Activated naive CD8-positive, alpha-beta T cell treated with anti-CD3 and anti-CD28 coated beads for 36 hours (primary cell): Measurements from ENCODE around the gene PKIG. TPM values are rescaled to one million over a fixed set of nuclear protein-coding genes. Genes with fewer than 3 reads are reported as not detected.

Experiments used
- DNase-seq: peaks from one replicate; pipeline ENCODE4 v3.0.0; 2021
- H3K27ac Mint-ChIP-seq: one replicate; pipeline ENCODE4 v1.8.0; 2022; ENCODE audit warnings: mild to moderate bottlenecking, moderate library complexity, mixed read lengths
- H3K27me3 Mint-ChIP-seq: one replicate; pipeline ENCODE4 v1.8.0; 2022; ENCODE audit warnings: mild to moderate bottlenecking, mixed read lengths
- H3K36me3 Mint-ChIP-seq: one replicate; pipeline ENCODE4 v1.8.0; 2021; ENCODE audit warnings: mild to moderate bottlenecking, mixed read lengths
- H3K4me1 Mint-ChIP-seq: one replicate; pipeline ENCODE4 v1.8.0; 2021; ENCODE audit warnings: mixed read lengths
- H3K4me3 Mint-ChIP-seq: one replicate; pipeline ENCODE4 v1.8.0; 2022; ENCODE audit warnings: mild to moderate bottlenecking, moderate library complexity, mixed read lengths
- H3K9me3 Mint-ChIP-seq: one replicate; pipeline ENCODE4 v1.8.0; 2022; ENCODE audit warnings: mixed read lengths
- total RNA-seq, 2 experiments: library from RNA; stranded (reverse); gene quantifications; one replicate each; pipeline ENCODE4 v1.2.3, GENCODE V29; 2021

The PKIG gene
- total RNA-seq, 2 experiments from 2014 or later, result 8.8 to 9.2 TPM

DNA sequence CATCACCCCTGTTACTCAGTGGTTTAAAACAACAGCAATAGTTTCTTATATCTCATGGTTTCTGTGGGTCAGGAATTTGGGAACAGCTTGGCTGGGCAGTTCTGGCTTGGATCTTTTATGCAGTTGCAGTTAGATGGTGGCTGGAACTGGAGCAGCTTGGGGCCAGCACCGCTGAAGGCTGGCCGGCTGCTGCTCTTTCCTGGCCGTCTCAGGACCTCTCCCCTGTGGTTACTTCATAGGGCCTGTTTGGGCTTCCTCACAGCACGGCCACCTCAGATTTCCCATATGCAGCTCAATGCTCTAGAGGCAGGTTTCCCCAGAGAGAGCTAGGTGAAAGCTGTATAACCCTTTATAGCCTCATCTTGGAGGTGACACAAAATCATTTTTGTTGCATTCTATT, 15.6 kb downstream of the PKIG start:
- no peaks in the 10 kb centered on the region for H3K36me3 Mint-ChIP-seq
- H3K27ac Mint-ChIP-seq, result peak overlapping the region; percentile 89
- no peaks in the 10 kb centered on the region for H3K27me3 Mint-ChIP-seq
- H3K4me1 Mint-ChIP-seq, result peaks cover 36% of the 10 kb centered on the region
- no peak for DNase-seq
- H3K4me3 Mint-ChIP-seq, result peak overlapping the region; percentile 78
- H3K9me3 Mint-ChIP-seq, result no peaks in the 10 kb centered on the region

DNA sequence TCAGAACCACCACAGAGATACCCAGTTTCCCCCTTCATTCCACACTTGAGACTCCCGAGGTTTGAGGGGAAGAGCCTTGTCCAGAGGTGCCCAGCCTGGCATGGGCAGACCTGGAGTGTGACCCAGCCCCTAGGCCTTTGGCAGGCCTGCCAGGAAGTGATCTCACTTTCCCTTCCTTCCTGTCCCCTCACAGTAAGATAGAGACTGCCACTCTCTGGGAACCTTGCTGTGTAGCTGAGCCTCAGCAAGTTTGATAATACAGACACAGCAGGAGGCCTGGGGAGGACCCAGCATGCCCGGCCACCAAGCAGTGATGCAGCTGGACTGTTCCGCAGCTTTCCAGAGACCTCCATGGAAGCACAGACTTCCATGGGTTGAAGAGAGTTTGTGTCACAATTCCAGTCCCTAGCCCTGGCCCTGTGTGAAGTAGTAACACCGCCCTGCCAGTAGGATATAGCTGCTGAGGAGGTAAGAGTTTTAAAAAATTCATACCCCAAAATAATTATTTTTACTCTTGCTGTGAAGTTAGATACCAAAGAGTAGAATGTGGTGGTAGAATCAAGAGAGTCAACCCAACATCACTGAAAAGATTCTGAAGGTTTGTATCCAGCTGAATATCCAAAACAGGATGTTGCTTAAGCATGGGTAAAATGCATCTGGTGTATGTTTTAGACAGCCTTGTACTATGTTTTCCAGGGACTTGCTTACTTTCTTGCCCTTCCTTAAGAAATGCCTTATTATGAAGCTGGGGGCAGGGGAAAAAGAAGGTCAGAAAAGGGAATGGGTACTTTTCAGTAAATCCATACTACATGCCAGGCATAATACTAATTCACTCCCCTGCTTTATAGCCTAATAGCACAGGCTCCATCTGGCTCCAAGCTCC, 16.3 kb downstream of the PKIG start:
- H3K9me3 Mint-ChIP-seq, result no peaks in the 10 kb centered on the region
- peak overlapping the region; percentile 78 for H3K4me3 Mint-ChIP-seq
- no peaks in the 10 kb centered on the region for H3K27me3 Mint-ChIP-seq
- no peaks in the 10 kb centered on the region for H3K36me3 Mint-ChIP-seq
- H3K27ac Mint-ChIP-seq, result peak overlapping the region; percentile 89
- peaks cover 36% of the 10 kb centered on the region for H3K4me1 Mint-ChIP-seq
- DNase-seq, result no peak

DNA sequence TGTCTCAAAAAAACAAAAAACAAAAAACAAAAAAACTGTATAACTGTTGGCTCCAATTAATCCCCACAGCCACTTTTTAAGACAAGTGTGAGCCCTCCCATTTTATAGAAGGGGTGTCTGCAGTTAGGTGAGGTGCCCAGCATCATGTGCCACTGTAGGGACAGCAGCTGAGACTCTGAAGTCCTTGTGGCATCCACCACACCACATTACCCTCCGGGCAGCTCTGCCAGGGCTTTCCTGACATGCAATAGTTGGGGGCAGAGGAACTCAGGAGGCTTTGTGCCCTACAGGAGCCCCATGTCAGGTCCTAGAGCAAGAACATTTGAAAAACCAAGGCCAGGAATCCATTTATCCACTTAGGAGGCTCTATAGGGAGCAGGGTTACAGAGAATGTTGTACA, 17.3 kb downstream of the PKIG start:
- DNase-seq, result no peak
- no peaks in the 10 kb centered on the region for H3K27me3 Mint-ChIP-seq
- no peak overlapping the region for H3K4me3 Mint-ChIP-seq
- H3K9me3 Mint-ChIP-seq, result no peaks in the 10 kb centered on the region
- no peaks in the 10 kb centered on the region for H3K36me3 Mint-ChIP-seq
- no peak overlapping the region for H3K27ac Mint-ChIP-seq
- peaks cover 36% of the 10 kb centered on the region for H3K4me1 Mint-ChIP-seq

DNA sequence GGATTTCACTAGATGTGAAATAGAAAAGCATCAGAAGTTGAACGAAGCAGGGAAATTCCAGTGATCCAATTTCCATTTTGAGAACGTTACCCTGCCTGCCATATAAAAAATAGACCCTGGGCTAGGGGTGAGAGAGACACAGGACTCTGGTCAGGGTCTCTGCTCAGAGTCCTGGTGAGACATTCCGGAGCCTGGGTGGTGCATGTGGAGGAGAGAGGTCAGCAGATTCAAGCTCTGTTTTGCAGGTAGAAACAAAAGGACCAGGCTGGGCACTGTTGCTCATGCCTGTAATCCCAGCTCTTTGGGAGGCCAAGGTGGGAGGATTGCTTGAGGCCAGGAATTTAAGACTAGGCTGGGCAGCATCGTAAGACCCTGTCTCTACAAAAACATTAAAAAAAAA, 17.9 kb downstream of the PKIG start:
- Mint-ChIP-seq H3K36me3 (peaks cover 1% of the 10 kb centered on the region), H3K27me3 (no peaks in the 10 kb centered on the region), H3K4me3 (no peak overlapping the region), H3K9me3 (no peaks in the 10 kb centered on the region), H3K4me1 (peaks cover 34% of the 10 kb centered on the region), H3K27ac (no peak overlapping the region)
- DNase-seq, result no peak

DNA sequence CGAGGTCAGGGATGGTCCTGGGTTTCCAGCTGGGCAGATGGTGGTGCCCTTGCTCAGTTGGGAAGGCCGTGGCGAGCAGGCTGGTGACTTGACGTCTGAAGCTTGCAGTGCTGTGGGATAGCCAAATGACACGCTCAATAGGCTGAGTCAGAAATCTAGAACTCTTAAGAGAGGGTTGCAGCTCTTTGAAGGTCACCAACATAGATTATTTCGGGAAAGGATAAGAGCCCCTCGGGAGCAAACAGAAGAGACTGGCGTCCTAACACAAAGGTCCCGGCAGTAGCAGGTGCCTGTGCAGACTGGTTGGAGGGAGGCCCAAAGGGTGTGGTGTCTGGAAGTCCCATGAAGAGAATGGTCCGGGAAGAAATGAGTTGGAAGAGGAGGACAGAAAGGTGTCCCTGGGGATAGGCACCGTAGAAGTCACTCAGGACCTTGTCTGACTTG, 18.4 kb downstream of the PKIG start:
- Mint-ChIP-seq H3K4me1 (peaks cover 34% of the 10 kb centered on the region), H3K36me3 (peaks cover 1% of the 10 kb centered on the region), H3K27ac (no peak overlapping the region), H3K4me3 (no peak overlapping the region), H3K9me3 (no peaks in the 10 kb centered on the region), H3K27me3 (no peaks in the 10 kb centered on the region)
- DNase-seq, result no peak

DNA sequence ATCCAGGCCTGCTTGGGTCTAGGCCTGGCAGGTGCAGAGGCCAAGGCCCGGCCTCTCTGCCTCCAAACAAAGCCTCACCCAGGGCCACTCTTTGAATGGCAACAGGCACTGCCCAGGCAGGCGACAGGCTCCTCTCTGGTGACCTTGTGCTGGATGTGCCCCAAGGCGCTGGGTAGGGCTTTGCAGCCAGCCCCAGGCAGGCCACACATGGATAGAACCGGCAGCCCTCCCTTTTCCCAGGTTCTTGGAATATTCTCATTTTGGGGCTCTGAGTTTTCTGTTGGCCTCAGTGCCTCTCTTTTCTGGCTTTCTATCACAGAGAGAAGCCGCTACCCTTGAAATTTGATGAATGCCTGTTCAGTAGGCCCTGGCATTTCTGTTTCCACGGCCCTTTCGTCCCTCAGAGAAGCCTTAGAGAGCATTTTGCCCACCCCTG, 18.9 kb downstream of the PKIG start:
- Mint-ChIP-seq H3K9me3 (no peaks in the 10 kb centered on the region), H3K27me3 (no peaks in the 10 kb centered on the region), H3K4me3 (no peak overlapping the region), H3K36me3 (peaks cover 1% of the 10 kb centered on the region), H3K4me1 (peaks cover 34% of the 10 kb centered on the region), H3K27ac (no peak overlapping the region)
- DNase-seq, result no peak

DNA sequence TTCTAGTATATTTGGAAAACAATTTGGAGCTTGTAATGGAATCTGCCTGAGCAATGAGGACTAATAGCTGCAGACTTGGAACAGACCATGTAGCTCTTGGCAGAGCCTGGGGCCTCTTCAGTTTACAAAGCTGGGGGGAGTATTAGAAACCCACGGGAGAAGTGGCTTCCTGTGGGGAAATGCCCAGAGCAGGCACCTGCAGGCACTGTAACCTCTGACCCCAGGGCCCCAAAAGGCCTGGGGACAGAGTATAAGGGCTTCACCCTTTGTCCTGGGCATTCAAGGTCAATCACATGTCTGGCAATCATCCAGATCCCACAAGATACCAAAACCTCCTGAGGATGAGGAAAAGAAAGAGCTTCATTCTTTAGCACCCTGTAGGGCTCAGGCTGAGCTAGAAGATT, 19.4 kb downstream of the PKIG start:
- Mint-ChIP-seq H3K36me3 (peaks cover 1% of the 10 kb centered on the region), H3K4me3 (no peak overlapping the region), H3K9me3 (no peaks in the 10 kb centered on the region), H3K4me1 (peaks cover 34% of the 10 kb centered on the region), H3K27ac (peak overlapping the region; percentile 9), H3K27me3 (no peaks in the 10 kb centered on the region)
- no peak for DNase-seq

DNA sequence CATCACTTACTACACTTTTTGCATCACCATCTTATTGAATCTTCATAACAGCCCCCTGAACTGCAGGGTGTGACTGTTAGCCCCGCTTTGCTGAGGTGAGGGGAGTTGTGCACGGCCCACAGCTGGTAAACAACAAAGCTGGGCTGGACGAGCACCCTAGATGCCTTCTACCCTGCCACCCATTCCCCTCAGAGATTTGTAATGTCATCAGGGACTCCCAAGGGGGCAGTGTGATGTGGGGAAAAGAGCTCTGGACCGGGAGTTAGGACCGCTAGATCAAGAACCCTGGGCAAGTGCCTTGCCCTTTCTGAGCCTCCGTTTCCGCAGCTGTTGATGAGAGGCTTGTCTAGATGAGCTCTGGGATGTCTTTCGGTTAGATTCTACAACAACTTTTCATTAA, 20.9 kb downstream of the PKIG start:
- no peaks in the 10 kb centered on the region for H3K9me3 Mint-ChIP-seq

DNA sequence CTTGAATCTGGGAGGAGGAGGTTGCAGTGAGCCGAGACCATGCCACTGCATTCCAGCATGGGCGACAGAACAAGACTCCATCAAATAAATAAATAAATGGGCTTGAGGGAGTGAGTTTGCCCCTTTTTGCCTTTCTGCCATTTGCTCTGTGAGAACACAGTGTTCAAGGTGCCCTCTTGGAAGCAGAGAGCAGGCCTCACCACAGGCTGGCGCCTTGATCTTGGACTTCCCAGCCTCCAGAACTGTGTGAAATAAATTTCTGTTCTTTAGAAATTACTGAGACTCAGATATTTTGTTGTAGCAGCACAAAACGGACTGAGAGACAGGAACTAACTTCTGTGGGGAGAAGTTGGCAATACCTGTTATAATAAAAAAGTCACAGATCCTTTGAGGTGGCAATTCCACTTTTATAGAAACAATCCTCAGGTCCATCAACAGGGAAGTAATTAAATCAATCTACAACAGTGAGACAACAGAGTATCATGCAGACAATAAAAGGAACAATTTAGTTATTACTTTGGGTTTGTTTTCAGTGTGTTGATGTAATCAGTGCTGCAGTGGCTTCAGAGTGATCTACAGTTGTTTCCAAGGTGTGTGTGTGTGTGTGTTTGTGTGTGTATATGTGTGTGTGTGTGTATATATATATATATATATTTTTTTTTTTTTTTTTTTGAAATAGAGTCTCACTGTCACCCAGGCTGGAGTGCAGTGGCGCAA, 24.5 kb downstream of the PKIG start:
- no peaks in the 10 kb centered on the region for H3K9me3 Mint-ChIP-seq
- H3K4me1 Mint-ChIP-seq, result peaks cover 17% of the 10 kb centered on the region
- H3K4me3 Mint-ChIP-seq, result no peak overlapping the region
- H3K27ac Mint-ChIP-seq, result no peak overlapping the region
- no peaks in the 10 kb centered on the region for H3K27me3 Mint-ChIP-seq
- H3K36me3 Mint-ChIP-seq, result peaks cover 1% of the 10 kb centered on the region
- DNase-seq, result no peak

More for the DNA sequence above, 20.9 kb downstream of the PKIG start:
- H3K4me3 Mint-ChIP-seq, result no peak overlapping the region
- no peak for DNase-seq
- peaks cover 28% of the 10 kb centered on the region for H3K4me1 Mint-ChIP-seq
- peaks cover 1% of the 10 kb centered on the region for H3K36me3 Mint-ChIP-seq
- no peaks in the 10 kb centered on the region for H3K27me3 Mint-ChIP-seq
- no peak overlapping the region for H3K27ac Mint-ChIP-seq

DNA sequence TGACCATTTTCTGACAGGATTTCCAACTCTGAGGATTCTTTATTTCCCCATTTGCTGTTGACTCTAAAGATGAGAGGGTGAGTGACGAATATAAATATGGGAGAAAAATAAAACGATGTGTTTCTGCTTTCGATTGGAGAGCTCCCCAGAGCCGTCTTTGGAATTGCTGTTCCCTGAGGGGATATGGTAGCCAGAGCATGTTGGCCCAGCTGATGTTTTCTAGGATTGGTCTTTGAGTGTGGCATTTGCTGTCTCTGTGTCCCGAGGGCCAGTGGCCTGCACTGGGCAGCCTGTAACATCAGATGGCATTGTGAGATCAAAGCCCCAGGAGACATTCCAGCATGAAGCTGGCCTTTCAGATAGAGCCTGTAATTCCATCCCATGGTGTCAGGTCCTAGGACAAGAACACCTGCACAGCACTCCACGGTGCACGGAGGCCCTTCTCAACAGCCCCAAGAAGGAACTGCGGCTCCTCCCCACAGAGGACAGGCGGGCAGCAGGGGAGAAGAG, 26.7 kb downstream of the PKIG start:
- Mint-ChIP-seq H3K27me3 (no peaks in the 10 kb centered on the region), H3K9me3 (no peaks in the 10 kb centered on the region), H3K36me3 (peaks cover 6% of the 10 kb centered on the region), H3K27ac (no peak overlapping the region), H3K4me1 (peaks cover 19% of the 10 kb centered on the region), H3K4me3 (no peak overlapping the region)
- DNase-seq, result no peak

DNA sequence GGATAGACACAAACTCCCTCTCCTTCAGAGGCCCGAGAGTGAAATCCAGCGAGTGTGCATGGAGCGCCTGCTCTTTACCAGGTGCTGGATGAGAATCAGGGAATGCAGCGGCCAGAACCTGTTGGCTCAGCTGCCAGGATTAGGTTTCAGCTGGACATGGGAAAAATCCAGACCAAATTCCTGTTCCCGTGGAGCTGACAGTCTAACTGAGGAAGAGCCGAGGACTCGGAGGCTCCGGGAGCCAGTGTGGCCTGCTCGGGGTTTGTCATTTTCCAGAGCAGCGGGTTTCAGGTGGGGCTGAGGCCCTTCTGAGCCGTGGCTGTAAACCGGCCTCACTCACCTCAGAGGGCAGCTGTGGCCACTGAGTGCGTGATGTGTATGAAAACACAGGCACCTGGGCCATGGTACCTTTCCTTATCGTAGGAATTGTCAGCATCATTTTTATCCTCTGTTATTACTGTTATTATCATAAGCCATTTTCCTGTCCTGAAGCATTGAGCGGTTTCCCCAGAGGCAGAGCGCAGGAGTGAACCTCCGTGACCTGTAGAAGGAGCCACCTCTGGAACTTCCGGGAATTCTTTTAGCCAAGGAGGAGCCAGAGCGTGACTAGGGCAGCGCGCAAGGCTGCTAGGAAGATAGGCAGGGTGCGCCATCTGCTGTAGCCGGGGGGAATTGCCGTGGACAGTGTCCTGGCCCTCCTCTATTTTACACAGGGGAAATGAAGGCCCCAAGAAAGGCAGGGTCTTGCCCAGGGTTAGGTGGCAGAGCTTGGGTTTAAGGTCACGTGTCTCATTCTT, 27.3 kb downstream of the PKIG start:
- H3K9me3 Mint-ChIP-seq, result no peaks in the 10 kb centered on the region
- peaks cover 6% of the 10 kb centered on the region for H3K36me3 Mint-ChIP-seq
- peak overlapping the region; percentile 56 for H3K4me3 Mint-ChIP-seq
- DNase-seq, result peak; percentile 81
- H3K4me1 Mint-ChIP-seq, result peaks cover 24% of the 10 kb centered on the region
- H3K27me3 Mint-ChIP-seq, result no peaks in the 10 kb centered on the region
- H3K27ac Mint-ChIP-seq, result peak overlapping the region; percentile 89

DNA sequence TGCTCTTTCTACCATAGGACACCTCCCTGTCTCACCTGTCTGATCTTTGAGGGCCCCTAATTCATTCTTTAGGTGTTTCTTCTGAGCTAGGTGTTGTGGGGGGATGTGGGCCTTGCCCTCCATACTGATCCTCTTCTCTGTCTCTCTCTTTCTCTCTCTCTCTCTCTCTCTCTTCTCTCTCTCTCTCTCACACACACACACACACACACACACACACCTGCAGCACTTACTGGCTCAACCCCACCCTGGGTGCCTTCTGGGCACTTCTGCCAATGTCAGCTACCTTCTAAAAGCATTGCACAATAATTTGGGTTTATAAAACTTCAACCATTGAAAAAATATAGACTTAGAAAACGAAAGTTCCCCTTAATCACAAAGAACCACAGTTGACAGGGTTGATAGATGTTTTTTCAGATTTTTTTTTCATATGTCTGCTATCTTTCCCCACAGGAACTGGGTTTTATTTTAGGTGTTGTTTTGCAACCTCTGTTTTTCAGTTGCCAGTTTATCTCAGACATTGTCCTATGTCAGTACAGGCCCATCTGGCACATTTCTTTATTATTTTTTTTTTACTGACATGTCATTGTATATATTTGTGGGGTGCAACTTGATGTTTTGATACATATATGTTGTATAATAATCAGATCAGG, 28.1 kb downstream of the PKIG start:
- Mint-ChIP-seq H3K27ac (peak overlapping the region; percentile 89), H3K27me3 (no peaks in the 10 kb centered on the region), H3K4me3 (peak overlapping the region; percentile 27), H3K36me3 (peaks cover 8% of the 10 kb centered on the region), H3K4me1 (peaks cover 32% of the 10 kb centered on the region), H3K9me3 (no peaks in the 10 kb centered on the region)
- DNase-seq, result no peak

DNA sequence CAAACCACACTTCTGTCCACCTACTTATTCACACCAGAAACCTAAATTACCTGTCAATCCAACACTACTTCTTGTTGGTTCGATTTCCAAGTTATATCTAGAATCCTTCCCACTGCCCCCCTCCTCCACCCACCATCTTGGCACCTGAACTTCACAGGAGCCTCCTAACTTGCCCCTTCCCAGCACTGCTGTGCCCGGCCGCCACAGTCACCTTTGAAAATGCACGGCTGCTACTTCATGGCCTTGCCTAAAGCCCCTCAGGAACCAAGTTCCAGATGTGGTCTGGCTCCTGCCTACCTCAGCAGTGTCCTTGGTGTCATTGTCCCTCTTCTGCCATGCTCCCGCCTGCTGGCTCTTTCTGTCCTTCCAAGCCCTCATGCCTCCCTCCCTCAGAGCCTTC, 31.2 kb downstream of the PKIG start:
- Mint-ChIP-seq H3K27me3 (no peaks in the 10 kb centered on the region), H3K27ac (peak overlapping the region; percentile 5), H3K4me3 (no peak overlapping the region), H3K4me1 (peaks cover 56% of the 10 kb centered on the region), H3K36me3 (peaks cover 11% of the 10 kb centered on the region), H3K9me3 (no peaks in the 10 kb centered on the region)
- DNase-seq, result no peak

DNA sequence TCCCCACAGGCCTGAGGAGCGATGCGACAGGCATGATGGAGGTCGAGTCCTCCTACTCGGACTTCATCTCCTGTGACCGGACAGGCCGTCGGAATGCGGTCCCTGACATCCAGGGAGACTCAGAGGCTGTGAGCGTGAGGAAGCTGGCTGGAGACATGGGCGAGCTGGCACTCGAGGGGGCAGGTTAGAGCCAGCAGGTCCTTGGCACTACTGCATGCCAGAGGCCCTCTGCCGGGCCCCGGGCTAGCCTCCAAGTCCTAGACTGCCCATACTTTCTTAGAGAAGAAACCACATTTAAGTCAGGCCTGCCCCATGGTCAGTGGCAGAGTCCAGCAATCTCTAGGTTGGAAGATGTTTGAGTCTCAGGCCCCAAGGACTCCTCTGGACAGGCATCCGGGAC, 32.1 kb downstream of the PKIG start:
- Mint-ChIP-seq H3K27ac (no peak overlapping the region), H3K27me3 (no peaks in the 10 kb centered on the region), H3K4me1 (peaks cover 62% of the 10 kb centered on the region), H3K4me3 (no peak overlapping the region), H3K36me3 (peaks cover 14% of the 10 kb centered on the region), H3K9me3 (no peaks in the 10 kb centered on the region)
- no peak for DNase-seq
